ENCODE measurements around the gene BCL10.

The BCL10 gene

DNA sequence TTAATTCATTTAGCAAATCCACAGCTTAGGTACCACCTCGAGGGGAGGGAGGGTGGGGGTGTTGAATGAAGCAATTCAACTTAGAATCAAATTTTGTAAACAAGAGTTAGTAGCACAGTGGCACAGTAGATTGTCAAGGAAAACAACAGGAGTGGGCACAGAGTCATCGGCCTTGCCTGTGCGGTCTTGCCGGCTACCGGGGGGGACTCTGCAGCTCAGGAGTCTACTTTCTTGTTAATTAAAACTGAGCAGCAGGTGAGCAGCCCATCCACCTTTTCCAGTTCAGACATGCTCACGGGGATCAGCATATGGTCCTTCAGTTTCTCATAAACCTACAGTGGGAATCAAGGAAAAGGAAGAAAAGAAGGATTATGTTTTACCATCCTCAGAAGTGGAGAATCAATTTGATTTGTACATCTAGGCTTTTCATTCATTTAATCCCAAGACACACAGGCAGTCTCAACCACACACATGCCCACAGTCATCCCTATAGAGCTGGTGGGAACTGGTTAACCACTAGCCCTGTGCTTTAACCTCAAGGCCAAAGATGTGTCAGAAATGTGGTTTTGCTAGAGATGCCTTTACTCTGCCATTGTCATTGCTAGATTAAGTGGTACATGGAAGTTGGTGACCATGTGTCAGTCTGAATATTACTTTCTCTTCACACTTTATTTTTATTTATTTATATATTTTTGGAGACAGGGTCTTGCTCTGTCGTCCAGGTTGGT, 45.0 kb upstream of the BCL10 start:
- Histone ChIP-seq H3K9me3 (replicated peaks in 1 of 2; ENCODE audit: control insufficient read depth in 2 of 2, insufficient read depth in 1 of 2, low read depth in 1 of 2, low read length in 2 of 2) (no peaks in the 10 kb centered on the region), H3K36me3 (replicated peaks in 1 of 2; ENCODE audit: control insufficient read depth in 2 of 2, insufficient read depth in 2 of 2, low read length in 2 of 2) (peaks cover 0 to 31% of the 10 kb centered on the region in 2 donors), H3K27ac (replicated peaks; ENCODE audit: low read length) (no peak overlapping the region), H3K4me1 (ENCODE audit: control insufficient read depth in 2 of 2, insufficient read depth in 1 of 2, low read depth in 1 of 2, low read length in 2 of 2) (peaks cover 0 to 1% of the 10 kb centered on the region in 2 donors), H2AFZ (ENCODE audit: low read length) (no peak overlapping the region), H3K4me2 (ENCODE audit: insufficient read depth, low read length, poor library complexity, severe bottlenecking) (no peak overlapping the region), H3K79me1 (ENCODE audit: low read depth, low read length) (no peaks in the 10 kb centered on the region), H3K4ac (ENCODE audit: low read length) (no peak overlapping the region), H3K4me3 (ENCODE audit: low read length in 2 of 2) (no peak overlapping the region), H3K9ac (ENCODE audit: low read depth, low read length, poor library complexity) (peak overlapping the region; percentile 65), H3K14ac (ENCODE audit: low read length) (no peak overlapping the region), H3K18ac (ENCODE audit: low read length) (no peak overlapping the region), H4K8ac (ENCODE audit: low read depth, low read length) (no peak overlapping the region), H3K27me3 (ENCODE audit: control insufficient read depth in 3 of 3, insufficient read depth in 3 of 3, low read depth in 1 of 3, low read length in 3 of 3) (no peaks in the 10 kb centered on the region), H2BK12ac (ENCODE audit: low read length) (no peak overlapping the region), H2AK5ac (ENCODE audit: low read depth, low read length) (no peak overlapping the region), H4K91ac (ENCODE audit: low read depth, low read length, poor library complexity) (no peak overlapping the region), H2BK5ac (ENCODE audit: low read length) (no peak overlapping the region), H2BK15ac (ENCODE audit: low read length) (no peak overlapping the region), H2BK120ac (ENCODE audit: low read depth, low read length) (no peak overlapping the region), H3K23ac (ENCODE audit: low read depth, low read length, poor library complexity) (no peak overlapping the region)
- WGBS, 2 donors (ENCODE audit: extremely low coverage in 2 of 2, insufficient read length in 2 of 2, insufficient replicate concordance in 1 of 2), result no CpG with 5 or more reads among the region's 7 CpGs
- DNase-seq (ENCODE audit: low spot score), result no peak

DNA sequence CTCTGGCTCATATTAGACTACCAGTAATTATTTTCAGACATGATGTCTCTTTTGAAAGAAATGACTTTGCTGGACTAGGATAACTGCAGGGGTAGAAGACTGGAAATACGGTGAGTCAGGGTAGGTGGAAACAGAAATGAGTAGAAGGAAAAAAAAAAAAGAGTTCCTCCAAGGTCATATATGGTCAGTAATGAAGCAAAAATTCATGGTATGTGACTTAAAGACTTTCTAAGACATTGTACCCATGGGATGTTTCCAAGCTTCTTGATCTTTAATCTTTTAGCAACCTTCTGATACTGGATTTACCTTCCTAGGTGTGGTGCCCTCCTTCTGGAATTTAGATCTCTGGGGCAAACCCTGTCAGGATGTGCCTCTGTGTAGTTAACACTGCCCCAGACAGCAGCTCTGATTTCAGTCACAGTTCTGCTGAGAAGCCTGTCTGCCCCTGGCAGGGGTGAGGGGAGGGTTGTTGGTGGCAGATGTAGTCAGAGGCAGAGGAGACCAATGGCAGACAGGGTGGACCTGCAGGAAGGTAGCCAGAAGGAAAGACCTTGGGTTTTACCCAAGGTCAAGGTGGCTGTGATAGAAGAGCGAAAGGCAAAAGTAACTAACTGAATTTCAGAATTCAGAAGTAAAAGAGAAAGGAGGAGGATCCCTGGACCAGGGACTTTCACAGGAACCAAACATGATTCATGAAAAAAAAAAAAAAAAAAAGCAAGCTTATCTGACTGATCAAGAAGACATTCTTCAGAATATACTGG, 44.1 kb upstream of the BCL10 start:
- H2AFZ ChIP-seq (ENCODE audit: low read length), result no peak overlapping the region
- H3K4me2 ChIP-seq (ENCODE audit: insufficient read depth, low read length, poor library complexity, severe bottlenecking), result no peak overlapping the region
- no peaks in the 10 kb centered on the region for H3K79me1 ChIP-seq (ENCODE audit: low read depth, low read length)
- peaks cover 0 to 3% of the 10 kb centered on the region in 2 donors for H3K4me1 ChIP-seq (ENCODE audit: control insufficient read depth in 2 of 2, insufficient read depth in 1 of 2, low read depth in 1 of 2, low read length in 2 of 2)
- no peak overlapping the region for H2AK5ac ChIP-seq (ENCODE audit: low read depth, low read length)
- H3K9me3 ChIP-seq (replicated peaks in 1 of 2; ENCODE audit: control insufficient read depth in 2 of 2, insufficient read depth in 1 of 2, low read depth in 1 of 2, low read length in 2 of 2), result peaks cover 0 to 3% of the 10 kb centered on the region in 2 donors
- no peak overlapping the region for H3K23ac ChIP-seq (ENCODE audit: low read depth, low read length, poor library complexity)
- H4K91ac ChIP-seq (ENCODE audit: low read depth, low read length, poor library complexity), result no peak overlapping the region
- no peaks in the 10 kb centered on the region for H3K27me3 ChIP-seq (ENCODE audit: control insufficient read depth in 3 of 3, insufficient read depth in 3 of 3, low read depth in 1 of 3, low read length in 3 of 3)
- no peak overlapping the region for H2BK12ac ChIP-seq (ENCODE audit: low read length)
- no peak for DNase-seq (ENCODE audit: low spot score)
- H3K27ac ChIP-seq (replicated peaks; ENCODE audit: low read length), result no peak overlapping the region
- no peak overlapping the region for H3K4me3 ChIP-seq (ENCODE audit: low read length in 2 of 2)
- H4K8ac ChIP-seq (ENCODE audit: low read depth, low read length), result no peak overlapping the region
- H2BK5ac ChIP-seq (ENCODE audit: low read length), result no peak overlapping the region
- no peak overlapping the region for H3K14ac ChIP-seq (ENCODE audit: low read length)
- H3K4ac ChIP-seq (ENCODE audit: low read length), result no peak overlapping the region
- peaks cover 0 to 31% of the 10 kb centered on the region in 2 donors for H3K36me3 ChIP-seq (replicated peaks in 1 of 2; ENCODE audit: control insufficient read depth in 2 of 2, insufficient read depth in 2 of 2, low read length in 2 of 2)
- no peak overlapping the region for H3K18ac ChIP-seq (ENCODE audit: low read length)
- no peak overlapping the region for H2BK15ac ChIP-seq (ENCODE audit: low read length)
- no CpG with 5 or more reads among the region's 2 CpGs for WGBS, 2 donors (ENCODE audit: extremely low coverage in 2 of 2, insufficient read length in 2 of 2, insufficient replicate concordance in 1 of 2)
- H2BK120ac ChIP-seq (ENCODE audit: low read depth, low read length), result no peak overlapping the region
- H3K9ac ChIP-seq (ENCODE audit: low read depth, low read length, poor library complexity), result no peak overlapping the region

DNA sequence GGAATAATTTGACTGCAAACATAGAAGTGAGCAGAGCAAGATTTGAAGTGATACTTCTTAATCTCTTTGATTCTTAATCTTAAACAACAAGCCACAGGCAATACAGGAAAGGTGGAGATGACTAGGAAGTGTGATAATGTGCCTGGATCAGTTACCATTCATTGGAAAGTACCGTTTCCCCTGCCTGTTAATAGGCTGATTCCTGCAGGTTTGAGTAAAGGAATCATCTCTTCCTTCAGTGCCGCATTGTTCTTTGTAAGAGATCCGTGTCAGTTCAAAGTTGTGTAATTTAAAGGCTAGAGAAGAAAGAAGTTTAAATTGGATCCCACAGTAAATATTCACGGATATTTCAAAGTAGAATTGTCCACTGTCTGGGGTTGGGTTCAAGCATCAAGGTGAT, 43.5 kb upstream of the BCL10 start:
- Histone ChIP-seq H3K9me3 (replicated peaks in 1 of 2; ENCODE audit: control insufficient read depth in 2 of 2, insufficient read depth in 1 of 2, low read depth in 1 of 2, low read length in 2 of 2) (peaks cover 0 to 3% of the 10 kb centered on the region in 2 donors), H3K4me2 (ENCODE audit: insufficient read depth, low read length, poor library complexity, severe bottlenecking) (no peak overlapping the region), H3K18ac (ENCODE audit: low read length) (no peak overlapping the region), H3K14ac (ENCODE audit: low read length) (no peak overlapping the region), H3K27me3 (ENCODE audit: control insufficient read depth in 3 of 3, insufficient read depth in 3 of 3, low read depth in 1 of 3, low read length in 3 of 3) (no peaks in the 10 kb centered on the region), H3K4me1 (ENCODE audit: control insufficient read depth in 2 of 2, insufficient read depth in 1 of 2, low read depth in 1 of 2, low read length in 2 of 2) (peaks cover 0 to 3% of the 10 kb centered on the region in 2 donors), H2AK5ac (ENCODE audit: low read depth, low read length) (no peak overlapping the region), H4K91ac (ENCODE audit: low read depth, low read length, poor library complexity) (no peak overlapping the region), H3K23ac (ENCODE audit: low read depth, low read length, poor library complexity) (no peak overlapping the region), H2BK120ac (ENCODE audit: low read depth, low read length) (no peak overlapping the region), H3K4ac (ENCODE audit: low read length) (no peak overlapping the region), H2BK12ac (ENCODE audit: low read length) (no peak overlapping the region), H3K9ac (ENCODE audit: low read depth, low read length, poor library complexity) (no peak overlapping the region), H2BK15ac (ENCODE audit: low read length) (no peak overlapping the region), H3K27ac (replicated peaks; ENCODE audit: low read length) (no peak overlapping the region), H3K36me3 (replicated peaks in 1 of 2; ENCODE audit: control insufficient read depth in 2 of 2, insufficient read depth in 2 of 2, low read length in 2 of 2) (peaks cover 0 to 31% of the 10 kb centered on the region in 2 donors), H4K8ac (ENCODE audit: low read depth, low read length) (no peak overlapping the region), H3K79me1 (ENCODE audit: low read depth, low read length) (no peaks in the 10 kb centered on the region), H2AFZ (ENCODE audit: low read length) (no peak overlapping the region), H2BK5ac (ENCODE audit: low read length) (no peak overlapping the region), H3K4me3 (ENCODE audit: low read length in 2 of 2) (no peak overlapping the region)
- no peak for DNase-seq (ENCODE audit: low spot score)
- no CpG with 5 or more reads among the region's 4 CpGs for WGBS, 2 donors (ENCODE audit: extremely low coverage in 2 of 2, insufficient read length in 2 of 2, insufficient replicate concordance in 1 of 2)

DNA sequence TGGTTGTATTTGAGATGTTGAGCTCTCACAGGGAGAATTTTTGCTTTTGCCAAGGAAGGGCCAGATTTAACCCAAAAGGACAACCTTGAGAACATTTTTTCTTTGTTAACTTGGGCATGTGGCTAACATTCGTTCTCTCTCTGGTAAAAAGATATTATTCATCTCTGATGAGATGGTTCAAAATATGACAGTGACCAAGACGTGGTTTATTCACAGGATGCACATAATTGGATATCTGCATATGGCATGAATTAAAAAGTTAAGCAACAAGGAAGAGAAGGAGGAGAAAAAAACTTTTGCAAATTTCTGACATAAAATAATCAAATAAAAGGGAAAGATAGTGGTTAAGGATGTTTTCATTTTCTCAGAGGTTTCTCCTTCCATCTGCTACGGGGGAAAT, 43.1 kb upstream of the BCL10 start:
- H4K91ac ChIP-seq (ENCODE audit: low read depth, low read length, poor library complexity), result no peak overlapping the region
- H3K14ac ChIP-seq (ENCODE audit: low read length), result no peak overlapping the region
- no peak for DNase-seq (ENCODE audit: low spot score)
- no peaks in the 10 kb centered on the region for H3K27me3 ChIP-seq (ENCODE audit: control insufficient read depth in 3 of 3, insufficient read depth in 3 of 3, low read depth in 1 of 3, low read length in 3 of 3)
- H3K4ac ChIP-seq (ENCODE audit: low read length), result no peak overlapping the region
- WGBS, 2 donors (ENCODE audit: extremely low coverage in 2 of 2, insufficient read length in 2 of 2, insufficient replicate concordance in 1 of 2), result no CpG with 5 or more reads among the region's 3 CpGs
- H3K36me3 ChIP-seq (replicated peaks in 1 of 2; ENCODE audit: control insufficient read depth in 2 of 2, insufficient read depth in 2 of 2, low read length in 2 of 2), result peaks cover 0 to 31% of the 10 kb centered on the region in 2 donors
- no peak overlapping the region for H2AK5ac ChIP-seq (ENCODE audit: low read depth, low read length)
- H2BK5ac ChIP-seq (ENCODE audit: low read length), result no peak overlapping the region
- peaks cover 0 to 4% of the 10 kb centered on the region in 2 donors for H3K4me1 ChIP-seq (ENCODE audit: control insufficient read depth in 2 of 2, insufficient read depth in 1 of 2, low read depth in 1 of 2, low read length in 2 of 2)
- no peak overlapping the region for H3K27ac ChIP-seq (replicated peaks; ENCODE audit: low read length)
- H3K9me3 ChIP-seq (replicated peaks in 1 of 2; ENCODE audit: control insufficient read depth in 2 of 2, insufficient read depth in 1 of 2, low read depth in 1 of 2, low read length in 2 of 2), result peaks cover 0 to 3% of the 10 kb centered on the region in 2 donors
- H3K23ac ChIP-seq (ENCODE audit: low read depth, low read length, poor library complexity), result no peak overlapping the region
- H2BK120ac ChIP-seq (ENCODE audit: low read depth, low read length), result no peak overlapping the region
- no peak overlapping the region for H2AFZ ChIP-seq (ENCODE audit: low read length)
- H3K9ac ChIP-seq (ENCODE audit: low read depth, low read length, poor library complexity), result no peak overlapping the region
- H3K4me3 ChIP-seq (ENCODE audit: low read length in 2 of 2), result no peak overlapping the region
- no peak overlapping the region for H3K4me2 ChIP-seq (ENCODE audit: insufficient read depth, low read length, poor library complexity, severe bottlenecking)
- H3K79me1 ChIP-seq (ENCODE audit: low read depth, low read length), result no peaks in the 10 kb centered on the region
- H4K8ac ChIP-seq (ENCODE audit: low read depth, low read length), result no peak overlapping the region
- no peak overlapping the region for H2BK12ac ChIP-seq (ENCODE audit: low read length)
- H2BK15ac ChIP-seq (ENCODE audit: low read length), result no peak overlapping the region
- no peak overlapping the region for H3K18ac ChIP-seq (ENCODE audit: low read length)

Measured in neuronal stem cell (in vitro differentiated cells).